Stimulated activated naive CD4-positive, alpha-beta T cell treated with Interleukin-2 at 50 U/mL for 16 hours (primary cell): ENCODE measurements around the gene FKRP.
"Not testable (repeated sequence)": the region's sequence is repeated elsewhere in the genome, so short reads cannot be mapped to it uniquely, and the experiment has no call there.

Experiments
- DNase-seq: peaks from one replicate; lab custom pipeline; 2025; lab: John Stamatoyannopoulos, UW

Gene FKRP

DNA sequence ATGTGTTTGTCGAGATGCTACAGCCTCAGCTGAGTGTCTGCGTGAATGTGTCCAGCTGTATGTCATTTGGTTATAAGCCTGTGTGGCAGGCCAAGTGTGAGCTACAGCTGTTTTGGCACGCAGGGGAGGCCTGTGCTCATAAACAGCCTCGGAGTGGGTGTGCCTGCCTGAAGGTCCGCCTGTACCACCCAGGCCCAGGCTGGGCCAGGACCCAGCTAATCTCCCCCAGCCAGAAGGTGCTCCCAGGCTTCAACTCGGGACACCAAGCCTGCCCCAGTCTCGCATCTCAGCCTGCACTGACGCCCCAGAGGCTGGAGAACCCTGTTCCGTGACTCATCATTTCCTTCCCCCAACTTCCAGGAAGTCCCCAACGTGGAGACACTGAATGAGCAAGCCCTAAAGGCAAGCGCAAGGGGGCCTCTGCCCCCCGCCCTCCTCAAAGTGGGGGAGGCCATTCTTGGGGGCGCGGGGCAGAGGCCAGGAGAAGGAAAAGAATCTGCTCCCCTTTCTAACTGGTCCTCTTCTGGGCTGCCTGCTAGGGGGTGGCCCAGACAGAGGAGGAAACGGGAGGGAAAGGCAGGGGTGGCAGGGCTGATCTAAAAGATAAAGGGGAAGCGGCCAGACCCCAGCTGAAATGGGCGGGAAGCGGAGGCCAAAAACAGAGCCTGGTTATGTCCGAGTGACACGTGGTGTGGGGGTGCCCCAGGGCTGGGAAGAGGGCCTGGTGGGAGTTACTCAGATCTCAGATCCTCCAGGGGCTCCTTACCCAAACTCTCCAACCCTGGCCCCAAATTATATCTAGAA, 40.6 kb downstream of the FKRP start:
- DNase-seq: peak; percentile 86

DNA sequence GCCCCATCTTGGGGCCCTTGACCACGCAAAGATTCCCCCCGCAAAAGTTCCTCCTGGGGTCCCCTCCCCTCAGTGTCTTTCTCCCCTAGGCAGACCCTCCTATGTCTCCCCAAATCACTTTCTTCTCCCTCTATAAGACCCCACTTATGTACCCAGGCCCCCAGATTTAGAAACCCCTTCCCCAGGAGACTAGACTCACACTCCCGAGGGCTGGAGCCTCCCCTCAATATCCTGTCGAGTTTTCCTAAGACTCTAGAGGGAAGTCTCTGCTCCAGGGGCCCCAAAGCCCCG, 41.1 kb downstream of the FKRP start:
- no peak for DNase-seq

DNA sequence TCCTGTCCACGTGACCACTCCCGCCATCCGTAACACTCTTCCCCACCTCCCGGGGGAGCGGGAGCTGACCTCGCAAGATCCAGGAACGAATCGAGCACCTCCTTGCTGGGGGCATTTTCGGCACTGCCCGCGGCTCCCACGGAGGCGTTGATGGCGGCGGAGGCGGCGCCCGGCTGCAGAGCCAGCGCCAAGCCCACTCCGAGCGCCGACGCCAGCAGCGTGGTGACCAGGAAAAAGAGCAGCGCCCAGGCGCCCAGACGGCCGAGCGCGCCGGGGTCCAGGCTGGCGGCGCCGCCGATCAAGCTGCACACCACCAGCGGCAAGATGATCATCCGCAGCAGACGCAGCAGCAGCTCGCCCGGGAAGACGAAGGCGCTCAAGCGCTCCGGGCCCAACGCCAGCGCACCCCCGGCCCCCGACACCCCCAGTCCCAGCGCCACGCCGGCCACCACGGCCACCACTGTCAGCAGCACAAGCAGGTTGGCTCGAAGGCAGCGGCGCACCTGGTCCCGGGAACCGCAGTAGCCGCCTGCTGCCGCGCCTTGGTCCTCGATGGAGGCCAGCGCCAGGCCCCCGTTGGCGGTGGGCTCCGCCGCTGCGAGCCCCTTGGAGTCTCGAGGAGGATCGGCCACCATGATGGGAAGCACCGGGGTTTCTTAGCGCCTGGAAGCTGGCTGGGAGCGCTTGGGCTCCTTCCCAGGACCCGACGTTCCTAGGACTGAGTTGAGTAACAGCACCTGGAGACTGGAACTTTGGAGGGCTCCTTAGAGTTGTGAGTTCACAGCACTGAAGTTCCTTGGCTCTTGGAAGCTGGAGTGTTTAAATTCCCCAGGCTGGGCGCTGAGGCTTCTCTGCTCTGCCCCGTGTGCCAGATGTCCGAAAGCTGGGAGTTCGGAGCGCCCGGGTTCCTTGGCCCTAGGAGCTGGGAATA, 41.7 kb downstream of the FKRP start:
- peak; percentile 47 for DNase-seq

DNA sequence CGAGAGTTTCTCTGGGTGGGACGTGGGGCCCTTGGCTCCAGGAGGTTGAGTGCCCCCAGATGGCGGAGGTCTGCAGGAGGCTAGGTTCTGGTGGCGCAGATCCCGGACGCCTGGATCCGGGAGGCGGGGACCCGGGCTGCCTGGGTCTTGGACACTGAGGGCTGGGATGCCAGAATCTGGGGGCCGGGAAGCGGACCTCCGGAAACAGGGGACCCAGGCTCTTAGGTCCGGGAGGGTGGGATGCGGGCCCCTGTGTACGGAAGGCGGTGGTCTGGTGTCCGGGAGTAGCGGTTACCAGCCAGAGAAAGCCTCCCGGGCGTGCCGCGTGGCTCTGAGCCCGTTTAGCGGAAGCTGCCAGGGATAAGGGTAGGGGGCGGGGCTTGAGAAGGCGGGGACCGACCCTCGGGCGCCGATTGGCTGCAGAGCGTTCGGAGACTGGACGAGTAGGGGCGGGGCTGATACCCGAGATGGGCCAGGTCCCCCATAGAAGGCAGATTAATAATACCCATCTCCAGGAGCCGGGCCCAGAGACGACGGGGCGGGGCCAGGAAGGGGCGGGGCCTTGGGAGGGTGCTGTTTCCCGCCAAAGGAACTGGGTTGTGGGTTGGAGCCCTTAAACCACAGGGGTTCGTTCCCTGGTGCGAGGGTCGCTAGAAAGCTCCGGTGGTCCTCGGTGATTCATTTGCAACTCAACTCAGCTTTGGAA, 42.6 kb downstream of the FKRP start, which contains the start of gene SLC1A5:
Gene SLC1A5, minus strand, starts transcription at position 333 of the 706 bp plus-strand sequence. CDS start 629 bp downstream, outside the sequence.
- DNase-seq: peak; percentile 99

DNA sequence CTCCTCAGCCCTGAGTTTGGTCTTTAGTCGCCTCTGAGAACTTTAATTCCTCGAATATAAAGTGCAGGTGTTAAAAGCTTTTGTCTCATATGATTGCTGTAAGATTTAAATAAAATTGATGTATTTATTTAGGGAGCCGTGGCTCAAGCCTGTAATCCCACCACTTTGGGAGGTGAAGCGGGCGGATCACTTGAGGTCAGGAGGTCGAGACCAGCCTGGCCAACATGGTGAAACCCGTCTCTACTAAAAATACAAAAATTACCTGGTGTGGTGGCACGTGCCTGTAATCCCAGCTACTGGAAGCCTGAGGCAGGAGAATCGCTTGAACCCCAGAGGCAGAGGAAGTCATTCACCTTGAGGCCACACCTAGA, 43.1 kb downstream of the FKRP start:
- DNase-seq: no peak

DNA sequence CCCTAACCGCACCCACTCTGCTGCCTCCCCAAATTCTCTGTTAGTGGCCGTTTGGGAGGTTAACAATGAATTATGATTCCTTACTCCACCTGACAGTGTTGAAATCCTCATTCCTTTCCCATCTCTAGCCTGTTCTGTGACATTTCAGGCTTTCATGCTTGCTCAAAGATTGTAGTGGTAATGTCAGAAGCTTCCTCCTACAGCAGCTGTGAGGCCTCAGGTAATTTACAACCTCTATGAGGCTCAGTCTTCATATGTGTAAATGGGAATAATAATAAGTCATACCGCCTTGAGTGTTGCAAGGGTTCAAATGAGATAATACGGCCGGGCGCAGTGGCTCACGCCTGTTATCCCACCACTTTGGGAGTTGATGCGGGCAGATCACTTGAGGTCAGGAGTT, 43.5 kb downstream of the FKRP start:
- DNase-seq: no peak

DNA sequence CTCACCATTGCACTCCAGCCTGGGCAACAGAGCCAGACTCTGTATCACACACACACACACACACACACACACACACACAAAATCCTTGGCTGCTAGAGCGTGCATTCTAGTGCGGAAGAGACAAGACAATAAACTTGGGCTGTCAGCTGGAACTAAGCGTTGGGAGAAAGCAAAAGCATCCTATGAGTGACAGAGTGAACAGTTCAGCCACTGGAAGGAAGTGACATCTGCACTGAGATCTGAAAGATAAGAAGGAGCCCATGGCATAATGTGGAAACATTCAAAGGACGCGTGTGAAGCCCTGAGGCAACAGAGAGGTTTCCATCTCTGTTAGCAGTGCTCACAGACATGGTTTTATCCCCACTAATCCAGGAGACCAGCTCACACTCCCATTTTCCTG, 46.1 kb downstream of the FKRP start:
- DNase-seq: no peak

DNA sequence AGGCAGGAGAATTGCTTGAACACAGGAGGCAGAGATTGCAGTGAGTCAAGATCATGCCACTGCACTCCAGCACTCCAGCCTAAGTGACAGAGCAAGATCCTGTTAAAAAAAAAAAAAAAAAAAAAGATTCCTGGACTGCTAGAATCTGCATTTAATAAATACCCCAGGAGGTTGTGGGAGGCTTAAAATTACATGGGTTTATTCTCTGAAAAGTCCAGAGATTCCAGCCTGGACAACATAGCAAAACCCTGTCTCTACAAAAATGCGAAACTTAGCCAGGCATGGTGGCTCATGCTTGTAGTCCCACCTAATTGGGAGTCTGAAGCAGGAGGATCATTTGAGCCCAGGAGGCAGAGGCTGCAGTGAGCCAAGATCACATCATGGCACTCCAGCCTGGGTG, 52.0 kb downstream of the FKRP start:
- no peak for DNase-seq

DNA sequence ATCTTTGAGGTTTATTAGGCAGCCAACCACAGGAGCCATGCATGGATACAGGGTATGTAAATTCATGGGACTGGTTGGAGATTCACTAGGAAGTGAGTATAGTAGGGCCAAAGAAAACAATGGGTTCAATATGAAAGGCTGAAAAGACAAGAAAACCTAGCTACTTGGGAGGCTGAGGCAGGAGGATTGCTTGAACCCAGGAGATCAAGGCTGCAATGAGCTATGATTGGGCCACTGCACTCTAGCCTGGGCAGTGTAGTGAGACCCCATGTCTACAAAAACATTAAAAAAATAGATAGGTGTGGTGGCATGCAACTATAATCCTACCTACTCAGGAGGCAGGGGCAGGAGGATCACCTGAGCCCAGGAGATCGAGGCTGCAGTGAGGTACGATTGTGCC, 52.9 kb downstream of the FKRP start:
- DNase-seq: no peak

DNA sequence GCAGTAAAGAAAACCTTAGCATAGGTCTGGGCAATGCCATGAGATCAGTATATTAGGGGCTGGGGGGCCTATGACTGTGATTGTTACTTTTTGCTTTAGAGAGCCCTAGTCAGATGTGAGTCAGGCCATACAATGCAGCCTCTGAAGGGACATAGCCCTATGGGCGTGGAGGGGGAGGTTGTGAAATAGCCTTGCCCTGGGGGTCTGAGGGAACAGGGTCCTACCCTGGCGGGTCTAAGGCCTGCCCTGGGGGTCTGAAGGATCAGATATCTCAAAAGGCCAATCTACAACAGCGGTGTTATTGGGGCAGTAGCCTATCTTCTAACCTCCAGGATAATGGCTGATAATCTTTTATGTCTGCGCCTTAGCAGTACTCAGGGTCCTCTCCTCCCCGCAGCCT, 56.3 kb downstream of the FKRP start:
- DNase-seq: no peak

DNA sequence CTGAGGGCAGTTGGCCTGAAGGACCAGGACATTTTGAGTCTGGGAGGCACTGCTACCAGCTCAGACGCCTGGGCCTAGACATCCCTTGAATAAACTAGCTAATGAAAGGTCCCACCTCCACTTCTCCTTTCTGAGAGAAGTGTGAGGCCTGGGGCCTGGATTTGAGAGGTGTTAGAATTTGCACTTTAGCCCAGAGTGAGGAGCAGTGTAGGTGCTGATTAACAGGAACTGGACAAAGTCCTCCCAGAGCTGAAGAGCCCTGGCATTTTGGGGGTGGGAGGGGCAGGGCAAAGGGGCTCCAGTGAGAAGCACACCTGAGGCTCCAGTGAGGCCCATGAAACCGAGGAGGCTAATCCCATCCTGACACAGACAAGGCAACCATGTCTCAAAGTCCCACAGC, 57.7 kb downstream of the FKRP start:
- DNase-seq: no peak

DNA sequence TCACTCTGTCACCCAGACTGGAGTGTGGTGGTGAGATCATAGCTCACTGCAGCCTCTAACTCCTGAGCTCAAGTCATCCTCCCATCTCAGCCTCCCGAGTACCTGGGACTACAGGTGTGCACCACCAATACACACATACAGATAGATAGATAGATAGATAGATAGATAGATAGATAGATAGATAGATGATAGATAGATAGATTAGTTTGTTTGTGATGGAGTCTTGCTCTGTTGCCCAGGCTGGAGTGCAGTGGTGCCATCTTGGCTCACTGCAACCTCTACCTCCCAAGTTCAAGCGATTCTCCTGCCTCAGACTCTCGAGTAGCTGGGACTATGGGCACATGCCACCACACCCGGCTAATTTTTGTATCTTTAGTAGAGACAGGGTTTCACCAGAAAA, 58.6 kb downstream of the FKRP start:
- not testable (repeated sequence) for DNase-seq

DNA sequence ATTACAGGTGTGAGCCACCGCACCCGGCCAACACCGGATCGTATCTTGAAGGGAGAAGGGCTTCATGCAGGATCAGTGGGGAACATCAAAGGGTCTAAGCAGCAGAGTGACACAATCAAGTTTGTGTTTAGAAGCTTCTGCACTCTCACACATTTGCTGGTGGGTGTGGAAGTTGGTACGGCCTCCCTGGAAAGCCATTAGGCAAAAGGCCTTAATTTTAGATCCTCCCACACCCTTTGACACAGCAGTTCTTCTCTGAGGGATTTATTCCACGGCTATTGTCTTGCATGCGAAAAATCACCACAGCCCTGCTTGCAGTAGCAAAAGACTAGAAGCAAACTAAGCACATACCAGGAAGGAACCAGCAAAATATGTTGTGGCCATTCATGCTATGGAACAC, 60.8 kb downstream of the FKRP start:
- no peak for DNase-seq
